ENCODE measurements around the gene TMEM178B.

GRCh38 chr7:141349804-141350203 lies 275.9 kb downstream of the TMEM178B start:
- TF ChIP-seq POLR2A (IDR thresholded peaks at IDR 0.05; ENCODE audit: low read length), result no peak
- no peak for TF ChIP-seq GATA1 (IDR thresholded peaks at IDR 0.05; ENCODE audit: low read depth, low read length)
